Ammon's horn (tissue), 1 donor: ENCODE measurements around the gene RGS16.
"Not testable (repeated sequence)": the region's sequence is repeated elsewhere in the genome, so short reads cannot be mapped to it uniquely, and the experiment has no call there.

Experiments used
- DNase-seq: peaks from one replicate; pipeline ENCODE4 v3.0.0-alpha.2; 2016; ENCODE audit warnings: low spot score

RGS16 gene, protein sequence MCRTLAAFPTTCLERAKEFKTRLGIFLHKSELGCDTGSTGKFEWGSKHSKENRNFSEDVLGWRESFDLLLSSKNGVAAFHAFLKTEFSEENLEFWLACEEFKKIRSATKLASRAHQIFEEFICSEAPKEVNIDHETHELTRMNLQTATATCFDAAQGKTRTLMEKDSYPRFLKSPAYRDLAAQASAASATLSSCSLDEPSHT

GRCh38 chr1:182604175-182605164, at the start of gene RGS16:
RGS16 (minus strand) TSS chr1:182604389; CDS start chr1:182604259, 130 bp downstream.
- peak; percentile 93 for DNase-seq

- DNase-seq, result no peak
Measured at GRCh38 chr1:182653986-182654385, 49.8 kb upstream of the RGS16 start.

DNA sequence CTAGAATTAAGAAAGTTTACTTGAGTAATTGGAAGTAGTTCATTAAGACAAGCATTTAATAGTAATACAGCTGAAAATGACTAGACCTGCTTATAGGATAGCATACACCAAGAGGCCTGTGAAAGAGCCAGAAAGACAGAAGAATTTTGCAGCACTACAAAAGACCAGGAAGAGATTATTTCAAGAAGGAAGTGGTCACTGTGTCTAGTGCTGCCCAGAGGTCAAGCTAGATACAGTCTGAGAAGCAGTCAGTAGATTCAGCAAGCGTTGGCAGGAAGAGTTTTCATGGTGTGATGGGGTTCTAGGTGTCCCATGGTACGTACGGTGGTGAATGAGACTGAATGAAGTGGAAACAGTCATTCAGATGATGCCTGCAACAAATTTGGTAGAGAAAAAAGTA, 48.7 kb upstream of the RGS16 start:
- no peak for DNase-seq

DNA sequence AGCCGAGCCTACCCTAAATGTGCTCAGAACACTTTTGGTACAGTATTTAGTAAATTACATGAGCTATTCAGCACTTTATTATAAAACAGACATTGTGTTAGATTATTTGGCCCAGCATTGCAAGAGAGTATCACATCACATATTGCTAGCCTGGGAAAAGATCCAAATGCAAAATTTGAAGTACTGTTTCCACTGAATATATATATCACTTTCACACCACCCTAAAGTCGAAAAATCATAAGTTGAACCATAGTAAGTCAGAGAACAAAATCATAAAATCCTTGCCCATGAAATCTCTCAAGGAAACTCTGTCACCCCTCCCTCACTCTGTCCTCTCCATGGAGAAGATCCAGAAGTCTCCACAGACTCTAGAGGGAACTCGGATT, 47.1 kb upstream of the RGS16 start:
- no peak for DNase-seq

GRCh38 chr1:182650678-182651338, 46.6 kb upstream of the RGS16 start:
- no peak for DNase-seq

DNA sequence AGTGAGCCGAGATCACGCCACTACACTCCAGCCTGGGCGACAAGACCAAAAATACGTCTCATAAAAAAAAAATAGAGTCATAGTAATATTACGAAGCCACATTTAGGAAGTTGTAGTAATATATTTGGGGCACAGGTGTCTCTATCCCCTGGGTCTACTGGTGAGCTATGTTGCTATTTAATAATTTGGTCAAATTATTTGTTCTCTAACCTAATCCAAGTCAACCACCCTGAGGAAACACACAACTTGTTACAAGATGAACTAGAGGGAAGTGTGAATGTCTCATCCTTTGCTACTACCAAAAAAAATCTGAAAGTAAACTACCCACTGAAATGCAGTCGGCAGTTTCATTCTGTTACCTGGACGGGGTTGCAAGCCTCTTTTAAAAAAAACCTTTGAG, 44.9 kb upstream of the RGS16 start:
- no peak for DNase-seq

DNA sequence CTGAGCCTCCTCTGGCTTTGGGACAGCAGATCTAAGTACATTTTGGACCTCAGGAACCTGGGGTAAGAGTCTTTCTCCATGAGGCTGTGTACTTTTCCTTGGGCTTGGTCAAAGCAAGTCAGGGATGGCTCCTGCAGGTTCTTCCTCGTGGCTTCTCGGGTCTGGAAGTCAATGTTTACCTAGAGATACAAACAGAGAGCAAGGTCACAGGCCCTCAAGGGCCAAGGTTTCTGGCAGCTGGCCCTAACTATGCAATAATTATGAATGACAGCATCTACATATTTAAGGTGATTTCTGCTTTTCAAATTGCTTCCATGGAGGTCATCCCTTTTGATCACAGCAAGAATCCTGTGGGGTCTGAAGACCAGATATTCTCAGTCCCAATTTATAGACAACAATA, 42.5 kb upstream of the RGS16 start:
- no peak for DNase-seq

DNA sequence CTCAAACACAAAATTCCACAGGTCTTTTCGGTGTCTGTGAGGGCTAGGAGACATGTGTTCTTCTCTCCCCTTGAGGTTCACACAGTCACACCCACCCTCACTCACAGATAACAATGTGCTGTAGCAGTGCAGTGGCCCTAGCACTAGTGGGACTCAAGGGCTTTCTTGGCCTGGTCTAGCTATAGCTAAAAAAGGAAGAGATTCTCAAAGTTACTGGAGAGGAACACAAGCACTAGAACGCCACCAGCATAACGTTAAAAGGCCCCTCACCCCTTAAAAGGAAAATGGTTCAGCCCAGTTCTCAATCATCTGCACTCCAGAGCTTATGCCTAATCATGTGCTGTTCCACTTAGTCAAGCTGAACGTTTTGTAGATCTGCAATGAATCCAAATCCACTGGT, 40.7 kb upstream of the RGS16 start:
- DNase-seq, result no peak

DNA sequence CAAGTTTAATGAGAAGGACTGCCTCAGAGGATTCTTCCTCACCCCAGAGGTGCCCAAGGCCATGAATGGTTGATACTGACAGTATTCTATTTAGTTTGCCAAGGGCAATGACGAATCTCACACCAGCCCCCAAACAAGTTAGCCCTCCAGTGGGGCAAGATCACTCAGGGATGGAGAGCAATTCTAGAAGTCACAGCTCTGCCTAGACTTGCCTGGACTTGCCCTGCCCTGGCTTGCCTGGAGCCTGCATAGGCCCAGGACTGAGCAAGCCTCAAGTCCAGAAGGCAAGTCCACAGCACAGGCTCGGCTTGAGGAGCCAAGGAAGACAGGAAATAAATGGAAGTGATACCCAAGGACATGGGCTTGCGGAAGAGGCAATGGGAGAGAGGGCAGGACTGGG, 39.5 kb upstream of the RGS16 start:
- no peak for DNase-seq

DNA sequence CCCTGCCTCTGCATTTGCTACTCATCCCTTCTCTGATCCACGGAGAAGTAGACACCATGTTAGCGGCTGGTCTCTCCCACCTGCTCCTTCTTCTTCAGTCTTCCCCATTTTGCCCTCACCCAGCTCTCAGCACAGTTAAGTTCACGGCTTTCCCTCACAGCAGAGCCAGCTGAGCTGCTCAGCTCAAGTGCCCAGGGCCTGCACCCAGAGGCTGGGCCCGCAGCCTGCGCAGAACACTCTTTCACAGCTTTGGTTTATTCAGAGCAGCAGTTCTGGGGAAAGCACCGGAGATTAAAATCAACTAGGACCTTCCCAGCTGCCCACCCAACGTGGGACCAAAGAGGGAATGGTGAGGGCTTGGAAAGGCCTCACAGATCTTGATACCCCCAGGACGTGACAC, 38.3 kb upstream of the RGS16 start:
- no peak for DNase-seq

- DNase-seq, result no peak
Measured at GRCh38 chr1:182641561-182641960, 37.4 kb upstream of the RGS16 start.

GRCh38 chr1:182639330-182639729, 35.1 kb upstream of the RGS16 start:
- no peak for DNase-seq

DNA sequence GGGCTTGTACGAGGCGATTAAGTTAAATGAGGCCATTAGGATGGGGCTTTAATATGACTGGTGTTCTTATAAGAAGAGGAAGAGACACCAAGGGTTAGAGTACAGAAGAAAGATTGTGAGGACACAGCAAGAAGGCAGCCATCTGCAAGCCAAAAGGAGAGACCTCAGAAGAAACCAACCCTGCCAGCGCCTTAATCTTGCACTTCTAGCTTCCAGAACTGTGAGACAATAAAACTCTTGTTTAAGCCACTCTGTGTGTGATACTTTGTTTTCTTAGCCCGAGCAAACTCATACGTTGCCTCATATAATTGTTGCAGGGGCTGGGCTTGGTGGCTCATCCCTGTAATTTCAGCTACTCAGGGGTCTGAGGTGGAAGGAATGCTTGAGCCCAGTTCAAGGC, 33.6 kb upstream of the RGS16 start:
- no peak for DNase-seq

DNA sequence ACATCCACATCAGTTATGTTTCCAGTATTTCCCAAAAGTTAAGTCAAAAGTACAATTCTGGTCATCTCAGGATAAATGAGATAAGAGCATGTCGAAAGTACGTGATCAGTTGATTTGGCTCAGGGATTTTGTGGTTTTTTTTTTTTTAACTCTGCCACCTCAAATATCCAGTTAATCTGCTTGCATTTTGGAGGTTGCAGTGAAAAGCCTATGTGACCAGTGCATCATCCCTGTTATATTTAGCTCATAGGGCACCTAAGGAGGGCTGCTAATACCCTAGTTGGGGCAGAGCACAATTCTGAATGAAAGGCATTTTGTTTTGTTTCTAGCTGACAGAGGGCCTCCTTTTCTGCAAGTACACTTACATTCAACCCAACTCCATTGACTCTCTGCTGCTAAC, 31.7 kb upstream of the RGS16 start:
- DNase-seq, result no peak

DNA sequence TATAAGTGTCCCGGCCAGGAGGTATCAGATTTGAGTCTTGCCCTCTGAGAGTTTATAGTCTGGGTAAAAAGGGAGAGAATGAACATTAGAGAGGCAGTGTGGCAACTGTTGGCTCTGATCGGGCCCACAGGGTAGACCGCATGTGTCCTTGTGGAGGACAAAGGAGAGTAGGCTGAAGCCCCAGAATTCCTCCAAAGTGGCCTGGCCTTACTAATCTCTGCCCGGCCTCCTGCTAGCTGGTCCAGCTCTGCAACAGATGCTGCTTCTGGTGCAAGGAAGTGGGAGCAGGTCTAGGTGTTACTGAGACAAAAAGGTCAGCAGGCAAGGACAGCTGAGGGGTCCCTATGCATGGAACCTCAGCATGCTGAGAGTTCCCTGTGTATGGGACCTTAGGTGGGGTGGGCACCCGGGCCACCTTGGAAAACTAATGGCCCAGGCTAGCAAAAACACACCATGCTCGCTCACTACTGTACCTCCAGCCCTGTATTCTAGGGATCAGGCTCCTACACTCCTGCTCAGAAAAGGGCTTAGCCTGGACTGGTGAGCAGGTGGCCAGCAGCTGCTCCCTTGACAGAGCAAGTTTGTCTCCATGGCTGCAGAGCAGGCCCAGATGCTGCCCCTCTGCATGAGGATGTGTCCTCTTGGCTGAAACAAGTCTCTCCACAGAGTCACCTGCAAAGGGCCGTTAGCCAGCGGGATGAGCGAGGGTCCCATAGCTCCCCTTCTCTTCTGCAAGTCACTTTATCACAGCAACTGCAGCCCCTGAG, 30.3 kb upstream of the RGS16 start:
- DNase-seq, result no peak

DNA sequence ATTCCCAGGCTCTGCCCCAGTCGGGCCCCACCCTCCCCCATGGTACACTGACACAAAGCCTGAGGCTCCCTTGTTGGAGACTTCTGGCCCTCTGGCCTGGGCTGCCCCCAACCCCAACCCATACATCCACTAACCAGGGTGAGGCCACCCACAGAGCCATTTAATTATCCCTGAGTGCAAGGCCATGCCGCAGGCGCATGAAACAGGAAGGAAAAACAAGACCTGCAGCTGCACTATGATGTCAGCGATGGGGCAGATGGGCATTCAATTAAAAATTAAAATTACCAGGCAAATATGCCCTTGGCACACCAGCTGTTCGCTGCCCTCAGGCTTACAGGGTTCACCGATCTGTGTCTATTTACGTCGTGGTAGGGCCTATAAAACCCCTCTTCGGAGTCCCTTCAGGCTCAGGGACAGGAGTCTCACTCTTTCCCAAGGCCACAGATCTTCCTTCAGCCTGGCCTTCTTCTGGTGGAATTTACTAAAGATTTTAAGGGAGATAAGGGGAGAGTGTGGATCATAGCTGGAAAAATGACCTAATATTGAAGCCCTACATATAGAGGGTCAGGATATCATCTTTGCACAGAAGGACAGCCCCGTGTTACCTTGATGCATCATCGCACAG, 29.6 kb upstream of the RGS16 start:
- DNase-seq, result no peak

GRCh38 chr1:182633031-182633430, 28.8 kb upstream of the RGS16 start:
- no peak for DNase-seq

GRCh38 chr1:182632441-182632857, 28.3 kb upstream of the RGS16 start:
- DNase-seq, result not testable (repeated sequence)

DNA sequence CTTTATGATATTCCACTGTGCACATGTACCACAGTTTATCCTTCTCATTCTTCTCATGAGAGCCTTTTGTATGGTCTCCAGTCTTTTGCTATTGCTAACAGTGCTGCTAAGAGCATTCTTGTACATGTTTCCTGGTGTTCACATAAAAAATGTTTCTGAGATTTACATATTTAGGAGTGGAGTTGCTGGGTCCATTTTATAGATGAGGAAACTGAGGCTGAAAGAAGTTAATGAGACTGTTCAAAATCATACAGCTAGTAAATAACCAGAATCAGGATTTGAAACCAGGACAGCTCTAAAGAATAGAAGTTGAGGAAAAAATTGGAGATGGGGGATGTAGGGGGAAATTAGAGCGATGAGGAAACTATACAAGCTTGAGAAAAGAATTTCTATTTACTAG, 27.8 kb upstream of the RGS16 start:
- no peak for DNase-seq

- no peak for DNase-seq
Measured at GRCh38 chr1:182631053-182631677, 27.0 kb upstream of the RGS16 start.

- DNase-seq, result no peak
Measured at GRCh38 chr1:182630586-182630985, 26.4 kb upstream of the RGS16 start.
